GM04504 (cell line): ENCODE results near the gene GPC1.

Experiments used
- DNase-seq: peaks from one replicate; pipeline ENCODE4 v3.0.0-alpha.2; 2012; ENCODE audit warnings: low read depth

Gene GPC1

GRCh38 chr2:240397924-240398645, 37.4 kb upstream of the GPC1 start:
- no peak for DNase-seq

DNA sequence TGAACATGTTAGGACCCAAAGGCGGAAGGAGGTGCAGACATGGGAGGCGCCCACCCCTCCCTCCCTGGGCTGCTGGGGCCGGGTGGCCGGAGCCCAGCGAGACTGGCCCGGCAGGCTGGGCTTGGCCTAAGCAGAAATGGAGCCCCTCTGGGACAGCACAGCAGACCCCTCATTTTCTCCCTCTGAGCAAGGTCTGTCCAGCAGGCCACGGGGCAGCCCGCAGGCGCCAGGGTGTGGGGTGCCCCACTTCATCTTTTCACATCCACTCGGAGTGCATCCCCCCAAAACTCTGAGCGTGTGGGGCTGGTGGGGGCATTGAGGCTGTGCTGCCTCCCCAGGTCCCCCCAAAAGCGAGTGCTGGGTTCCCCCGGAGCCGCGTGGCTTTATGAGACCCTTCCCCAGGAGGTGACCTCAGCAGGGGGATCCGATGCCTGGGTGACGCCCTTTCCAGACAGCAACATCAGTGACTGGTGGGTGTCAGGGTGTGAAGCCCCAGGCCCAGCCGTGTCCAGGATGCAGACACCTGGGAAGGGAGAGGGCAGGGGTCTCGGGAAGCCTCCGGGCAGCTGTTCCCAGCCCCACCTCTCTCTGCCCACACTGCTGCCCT, 36.7 kb upstream of the GPC1 start:
- no peak for DNase-seq

DNA sequence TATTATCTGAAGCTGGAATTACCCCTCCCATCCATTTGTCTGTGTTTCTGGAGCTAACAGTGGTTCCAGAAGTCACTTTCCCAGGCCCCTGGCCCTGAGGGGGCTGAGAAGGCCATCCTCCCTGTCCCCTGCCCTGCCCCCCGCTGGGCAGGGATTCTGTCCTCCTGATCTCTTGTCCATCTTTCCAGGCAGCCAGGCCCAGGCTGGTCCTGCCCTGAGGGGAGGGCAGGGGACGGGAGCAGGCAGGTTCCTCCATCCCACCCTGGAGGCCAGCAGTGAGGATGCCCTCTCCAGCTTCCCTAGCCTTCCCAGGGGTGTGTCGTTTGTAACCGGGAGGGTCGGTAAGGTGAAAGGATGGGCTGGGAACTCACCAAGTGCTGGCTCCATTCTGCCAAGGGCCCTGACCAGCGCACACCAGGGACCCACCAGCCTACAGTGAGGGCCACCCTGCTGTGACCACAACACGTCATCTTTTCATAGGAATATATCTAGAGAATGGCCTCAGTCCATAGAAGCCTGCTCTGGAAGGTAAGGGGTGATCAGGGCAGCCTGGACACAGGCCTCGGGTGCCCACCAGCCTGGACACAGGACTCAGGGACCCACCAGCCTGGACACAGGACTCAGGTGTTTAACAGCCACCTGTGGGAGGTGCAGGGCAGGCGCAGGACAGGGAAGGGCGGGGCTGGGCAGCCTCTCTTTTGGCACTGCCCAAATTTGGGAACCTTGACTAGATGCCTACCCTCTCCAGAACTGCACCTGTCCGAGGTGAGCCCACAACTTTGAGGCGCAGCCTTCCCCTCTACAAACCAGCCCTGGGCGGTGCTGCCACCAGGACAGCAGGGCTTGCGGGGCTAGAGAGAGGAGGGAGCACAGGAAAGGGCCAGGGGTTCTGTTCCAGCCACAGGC, 35.8 kb upstream of the GPC1 start:
- no peak for DNase-seq

GRCh38 chr2:240400371-240401161, 34.9 kb upstream of the GPC1 start:
- DNase-seq = no peak

- DNase-seq = no peak
Observed at GRCh38 chr2:240401308-240401707, 34.2 kb upstream of the GPC1 start.

DNA sequence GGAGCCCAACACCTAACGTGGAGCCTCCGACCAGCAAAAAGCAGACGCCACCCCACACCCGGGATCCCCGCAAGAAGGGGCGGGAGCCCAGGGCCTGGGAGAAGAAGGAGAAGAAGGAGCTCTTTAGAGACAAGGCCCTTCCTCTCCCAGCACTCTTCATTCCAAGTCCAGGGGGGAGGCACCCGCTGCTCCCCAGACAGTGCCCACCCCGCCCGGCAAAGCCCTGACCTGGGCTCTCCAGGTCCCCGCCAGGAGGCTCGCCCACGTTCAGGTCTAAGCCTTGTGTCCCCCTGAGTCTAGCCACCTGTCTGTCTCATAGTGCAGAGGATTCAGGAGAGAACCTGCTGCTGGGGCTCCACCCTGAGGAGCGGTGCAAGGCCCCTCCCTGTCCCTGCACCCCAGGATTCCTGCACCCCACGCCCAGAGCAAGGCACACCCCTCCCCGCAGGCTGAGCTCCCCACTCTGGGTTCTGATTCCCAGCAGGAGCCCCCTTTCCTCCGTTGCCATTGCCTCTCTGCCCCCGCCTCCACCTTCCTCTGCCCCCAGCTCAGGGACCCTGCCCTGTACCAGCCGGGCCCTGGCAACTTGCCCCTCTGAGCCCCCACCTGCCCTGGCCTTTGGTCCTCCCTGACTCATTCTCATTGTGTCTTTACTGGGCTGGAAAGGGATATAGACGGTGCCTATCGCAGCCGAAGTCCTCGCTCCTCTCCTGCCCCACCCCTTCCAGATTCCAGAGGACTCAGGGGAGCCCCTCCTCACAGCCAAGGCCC, 33.5 kb upstream of the GPC1 start:
- no peak for DNase-seq

DNA sequence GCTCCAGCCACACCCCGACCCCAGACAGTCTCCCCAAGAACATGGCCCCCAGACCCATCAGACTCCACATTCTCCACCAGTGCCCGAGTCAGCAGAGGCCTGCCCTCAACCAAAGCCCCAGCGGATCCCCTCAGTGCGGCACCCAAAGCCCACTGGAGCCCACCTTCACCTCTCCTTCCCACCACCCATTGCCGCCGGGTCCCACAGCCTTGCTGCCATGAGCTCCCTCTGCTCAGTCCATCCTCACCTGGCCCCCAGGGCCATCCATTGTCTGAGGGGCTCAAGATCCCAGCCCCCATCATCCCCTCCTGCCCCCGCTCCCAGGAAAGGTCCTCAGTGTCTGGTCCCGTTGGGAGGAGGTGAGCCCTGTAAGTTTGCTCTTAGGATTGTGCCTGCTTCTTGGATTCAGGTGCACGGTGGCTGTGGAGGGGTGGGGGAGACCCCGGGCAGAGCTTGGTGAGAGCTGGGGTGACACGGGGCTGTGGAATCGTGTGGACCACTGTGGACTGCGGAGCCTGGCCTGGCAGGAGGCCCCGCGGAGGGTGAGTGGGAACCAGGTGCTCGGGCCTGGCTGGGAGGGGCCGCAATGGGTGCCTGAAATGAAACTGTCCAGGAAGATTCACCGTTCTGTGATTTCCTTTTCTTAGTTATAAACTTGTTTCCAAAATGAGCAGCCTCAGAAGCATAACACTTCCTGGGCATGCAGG, 32.7 kb upstream of the GPC1 start:
- no peak for DNase-seq

- DNase-seq = no peak
Observed at GRCh38 chr2:240403396-240404104, 31.9 kb upstream of the GPC1 start.

GRCh38 chr2:240404174-240404852, 31.1 kb upstream of the GPC1 start:
- no peak for DNase-seq

DNA sequence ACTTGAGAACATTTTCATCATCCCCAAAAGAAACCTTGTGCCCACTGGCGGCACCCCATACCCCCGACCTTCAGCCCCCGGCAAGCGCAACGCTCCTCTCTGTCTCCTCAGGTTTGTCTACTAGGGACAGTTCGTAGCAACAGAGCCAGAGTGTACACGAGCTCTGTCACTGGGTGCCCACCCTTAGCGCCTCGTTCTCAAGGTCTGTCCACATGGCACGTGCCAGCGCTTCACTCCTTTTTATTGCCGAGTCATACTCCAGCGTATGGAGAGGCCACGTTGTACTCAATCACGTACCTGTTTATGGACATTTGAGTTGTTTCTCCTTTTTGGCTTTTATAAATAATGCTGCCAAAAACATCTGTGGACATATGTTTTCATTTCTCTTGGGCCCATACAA, 30.3 kb upstream of the GPC1 start:
- DNase-seq = no peak

- DNase-seq = no peak
Observed at GRCh38 chr2:240405684-240406313, 29.7 kb upstream of the GPC1 start.

DNA sequence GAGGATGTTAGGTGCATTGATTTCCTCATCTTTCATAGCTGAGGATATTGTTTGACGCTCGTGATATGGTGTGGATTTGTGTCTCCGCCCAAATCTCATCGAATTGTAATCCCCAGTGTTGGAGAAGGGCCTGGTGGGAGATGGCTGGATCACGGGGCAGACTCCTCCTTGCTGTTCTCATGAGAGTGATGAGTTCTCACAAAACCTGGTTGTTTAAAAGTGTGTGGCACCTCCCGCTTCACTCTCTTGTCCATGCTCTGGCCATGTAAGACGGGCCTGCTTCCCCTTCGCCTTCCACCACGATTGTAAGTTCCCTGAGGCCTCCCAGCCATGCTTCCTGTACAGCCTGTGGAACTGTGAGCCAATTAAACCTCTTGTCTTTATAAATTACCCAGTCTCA, 28.4 kb upstream of the GPC1 start:
- DNase-seq = no peak

DNA sequence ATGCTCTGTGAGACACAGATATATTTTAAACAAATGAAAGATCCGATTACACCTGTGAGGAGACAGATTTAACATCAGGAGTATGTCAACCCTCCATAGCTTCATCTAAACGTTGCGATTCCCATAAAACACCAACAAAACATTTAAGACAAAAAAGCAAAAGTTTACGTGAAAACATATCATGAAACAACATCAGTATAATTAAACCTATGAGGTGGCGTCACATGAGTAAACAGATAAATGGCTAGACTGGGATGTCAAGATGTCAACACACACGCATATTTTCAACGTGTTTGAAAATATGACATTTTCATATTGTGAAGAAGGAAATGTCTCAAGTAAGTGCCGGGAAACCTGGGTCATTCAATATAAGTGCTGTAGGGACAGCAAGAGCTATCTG, 25.5 kb upstream of the GPC1 start:
- DNase-seq = no peak

GRCh38 chr2:240410808-240411207, 24.7 kb upstream of the GPC1 start:
- DNase-seq = no peak

GRCh38 chr2:240411261-240412160, 24.0 kb upstream of the GPC1 start:
- no peak for DNase-seq

- DNase-seq = no peak
Observed at GRCh38 chr2:240412211-240412861, 23.1 kb upstream of the GPC1 start.
